HG03097 (cell line): ENCODE measurements around the gene GMPR.
"Not testable (repeated sequence)": the region's sequence is repeated elsewhere in the genome, so short reads cannot be mapped to it uniquely, and the experiment has no call there.

ENCODE experiments used
- ATAC-seq: cut with Tn5 transposase; IDR thresholded peaks from one replicate; pipeline ENCODE4 v1.9.1; 2021; ENCODE audit not compliant: unreplicated experiment, low FRiP score

The GMPR gene

GRCh38 chr6:16224409-16224808 lies 14.0 kb upstream of the GMPR start:
- ATAC-seq, result no peak

- not testable (repeated sequence) for ATAC-seq
Measured at GRCh38 chr6:16225062-16225731, 13.2 kb upstream of the GMPR start.

GRCh38 chr6:16226117-16227047 lies 12.0 kb upstream of the GMPR start:
- ATAC-seq, result not testable (repeated sequence)

GRCh38 chr6:16227048-16227562 lies 11.3 kb upstream of the GMPR start:
- ATAC-seq, result no peak

- no peak for ATAC-seq
Measured at GRCh38 chr6:16227605-16228004, 10.8 kb upstream of the GMPR start.

GRCh38 chr6:16228043-16228442 lies 10.3 kb upstream of the GMPR start:
- no peak for ATAC-seq

GRCh38 chr6:16228709-16229665 lies 9.4 kb upstream of the GMPR start:
- ATAC-seq, result no peak

- ATAC-seq, result no peak
Measured at GRCh38 chr6:16229700-16230099, 8.7 kb upstream of the GMPR start.

- ATAC-seq, result no peak
Measured at GRCh38 chr6:16230953-16231352, 7.4 kb upstream of the GMPR start.

GRCh38 chr6:16232086-16232485 lies 6.3 kb upstream of the GMPR start:
- no peak for ATAC-seq

GRCh38 chr6:16236009-16236501 lies 2.3 kb upstream of the GMPR start:
- ATAC-seq, result no peak

GRCh38 chr6:16236631-16237199 lies 1.7 kb upstream of the GMPR start:
- ATAC-seq, result peak; percentile 32

- ATAC-seq, result no peak
Measured at GRCh38 chr6:16237242-16237641, 1.1 kb upstream of the GMPR start.

GRCh38 chr6:16238963-16239797 lies 793 bp downstream of the GMPR start:
- ATAC-seq, result peak; percentile 14

GRCh38 chr6:16239798-16240123 lies 1.4 kb downstream of the GMPR start:
- peak; percentile 40 for ATAC-seq

GRCh38 chr6:16240589-16241320 lies 2.4 kb downstream of the GMPR start:
- ATAC-seq, result no peak

- ATAC-seq, result no peak
Measured at GRCh38 chr6:16241321-16241689, 2.9 kb downstream of the GMPR start.

GRCh38 chr6:16243055-16243454 lies 4.7 kb downstream of the GMPR start:
- no peak for ATAC-seq

GRCh38 chr6:16243664-16244063 lies 5.3 kb downstream of the GMPR start:
- no peak for ATAC-seq
